ENCODE results near the gene SSRP1. TPM values are rescaled to one million over a fixed set of nuclear protein-coding genes. Genes with fewer than 3 reads are reported as not detected.

Gene SSRP1
- total and polyA plus RNA-seq, 2 experiments from 2014 or later, result 205 to 216 TPM

DNA sequence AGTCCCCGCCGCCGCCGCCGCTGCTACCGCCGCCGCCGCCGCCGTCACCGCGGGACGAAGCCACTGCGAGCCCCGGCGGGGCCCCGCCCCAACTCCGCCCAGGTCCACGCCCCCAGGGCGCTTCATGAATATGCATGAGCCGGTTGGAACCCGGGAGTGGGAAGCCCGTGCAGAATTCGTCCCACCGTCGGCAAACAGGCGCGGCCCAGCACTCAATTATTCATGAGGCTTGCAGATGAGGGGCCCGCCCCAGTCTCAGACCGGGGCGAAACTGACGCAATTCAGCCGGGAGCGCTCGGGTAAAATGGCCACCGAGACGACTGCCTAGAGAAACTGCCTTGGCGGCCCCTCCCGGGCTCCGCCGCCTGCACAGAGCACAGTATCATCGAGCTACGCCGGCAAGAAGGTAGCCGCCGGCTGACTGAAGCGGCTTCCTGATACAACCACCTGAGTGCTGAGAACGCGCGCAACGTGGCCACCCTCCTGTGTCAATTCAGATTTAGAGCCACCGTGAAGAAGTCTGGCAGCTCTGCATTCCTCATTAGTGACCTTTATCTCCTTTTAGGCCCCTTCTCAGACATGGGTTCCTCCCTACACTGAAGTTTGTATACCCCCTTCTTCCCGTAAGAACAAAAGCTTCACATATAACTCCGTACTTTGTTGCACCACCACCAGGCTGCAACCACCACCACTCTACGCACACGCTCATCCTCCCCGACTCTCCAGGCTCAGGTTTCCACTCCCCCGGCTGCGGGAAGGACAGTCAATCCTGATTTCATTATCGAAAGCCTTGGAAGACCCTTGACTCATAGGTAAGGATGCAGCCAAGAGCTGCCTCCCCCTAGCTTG lies 10.6 kb downstream of the SSRP1 start, which contains the start of gene TNKS1BP1:
Gene TNKS1BP1 (minus strand): TSS at position 67 of the 849 bp plus-strand sequence. CDS start 3,067 bp downstream, outside the sequence.
- peak; percentile 81 for ATAC-seq
- H3K27me3 ChIP-seq (ENCODE audit: insufficient read depth), result no peaks in the 10 kb centered on the region
- peaks cover 27% of the 10 kb centered on the region for H3K36me3 ChIP-seq (ENCODE audit: insufficient read depth)
- Mint-ChIP-seq H3K27me3 (ENCODE audit: insufficient read depth, low read depth, poor library complexity) (peaks cover 18% of the 10 kb centered on the region), H3K36me3 (ENCODE audit: low read depth) (peaks cover 72% of the 10 kb centered on the region), H3K9me3 (peaks cover 3% of the 10 kb centered on the region; the same call in 1 of the 3 replicates), H3K27ac (peak within 1 kb of the TSS; percentile 100), H3K4me1 (peaks cover 52% of the 10 kb centered on the region), H3K4me3 (peak within 1 kb of the TSS; percentile 91)
- peaks cover 36% of the 10 kb centered on the region for H3K79me2 ChIP-seq (replicated peaks; ENCODE audit: insufficient read depth)
- no peaks in the 10 kb centered on the region for H3K9me2 ChIP-seq (ENCODE audit: insufficient read depth)
- 0 out of 2 replicates have a peak within 1 kb of the TSS, but pooled peaks have one; percentile 15 for H2AFZ ChIP-seq
- peaks cover 36% of the 10 kb centered on the region for H3K4me1 ChIP-seq (ENCODE audit: insufficient read depth)
- H3K27ac ChIP-seq (ENCODE audit: low read depth), result peak within 1 kb of the TSS; percentile 99
- peak within 1 kb of the TSS; percentile 100 for H3K4me2 ChIP-seq
- peak; percentile 65 for TF ChIP-seq POLR2AphosphoS5 (IDR thresholded peaks at IDR 0.05; ENCODE audit: low read depth)
- TF ChIP-seq, protein P1, sequence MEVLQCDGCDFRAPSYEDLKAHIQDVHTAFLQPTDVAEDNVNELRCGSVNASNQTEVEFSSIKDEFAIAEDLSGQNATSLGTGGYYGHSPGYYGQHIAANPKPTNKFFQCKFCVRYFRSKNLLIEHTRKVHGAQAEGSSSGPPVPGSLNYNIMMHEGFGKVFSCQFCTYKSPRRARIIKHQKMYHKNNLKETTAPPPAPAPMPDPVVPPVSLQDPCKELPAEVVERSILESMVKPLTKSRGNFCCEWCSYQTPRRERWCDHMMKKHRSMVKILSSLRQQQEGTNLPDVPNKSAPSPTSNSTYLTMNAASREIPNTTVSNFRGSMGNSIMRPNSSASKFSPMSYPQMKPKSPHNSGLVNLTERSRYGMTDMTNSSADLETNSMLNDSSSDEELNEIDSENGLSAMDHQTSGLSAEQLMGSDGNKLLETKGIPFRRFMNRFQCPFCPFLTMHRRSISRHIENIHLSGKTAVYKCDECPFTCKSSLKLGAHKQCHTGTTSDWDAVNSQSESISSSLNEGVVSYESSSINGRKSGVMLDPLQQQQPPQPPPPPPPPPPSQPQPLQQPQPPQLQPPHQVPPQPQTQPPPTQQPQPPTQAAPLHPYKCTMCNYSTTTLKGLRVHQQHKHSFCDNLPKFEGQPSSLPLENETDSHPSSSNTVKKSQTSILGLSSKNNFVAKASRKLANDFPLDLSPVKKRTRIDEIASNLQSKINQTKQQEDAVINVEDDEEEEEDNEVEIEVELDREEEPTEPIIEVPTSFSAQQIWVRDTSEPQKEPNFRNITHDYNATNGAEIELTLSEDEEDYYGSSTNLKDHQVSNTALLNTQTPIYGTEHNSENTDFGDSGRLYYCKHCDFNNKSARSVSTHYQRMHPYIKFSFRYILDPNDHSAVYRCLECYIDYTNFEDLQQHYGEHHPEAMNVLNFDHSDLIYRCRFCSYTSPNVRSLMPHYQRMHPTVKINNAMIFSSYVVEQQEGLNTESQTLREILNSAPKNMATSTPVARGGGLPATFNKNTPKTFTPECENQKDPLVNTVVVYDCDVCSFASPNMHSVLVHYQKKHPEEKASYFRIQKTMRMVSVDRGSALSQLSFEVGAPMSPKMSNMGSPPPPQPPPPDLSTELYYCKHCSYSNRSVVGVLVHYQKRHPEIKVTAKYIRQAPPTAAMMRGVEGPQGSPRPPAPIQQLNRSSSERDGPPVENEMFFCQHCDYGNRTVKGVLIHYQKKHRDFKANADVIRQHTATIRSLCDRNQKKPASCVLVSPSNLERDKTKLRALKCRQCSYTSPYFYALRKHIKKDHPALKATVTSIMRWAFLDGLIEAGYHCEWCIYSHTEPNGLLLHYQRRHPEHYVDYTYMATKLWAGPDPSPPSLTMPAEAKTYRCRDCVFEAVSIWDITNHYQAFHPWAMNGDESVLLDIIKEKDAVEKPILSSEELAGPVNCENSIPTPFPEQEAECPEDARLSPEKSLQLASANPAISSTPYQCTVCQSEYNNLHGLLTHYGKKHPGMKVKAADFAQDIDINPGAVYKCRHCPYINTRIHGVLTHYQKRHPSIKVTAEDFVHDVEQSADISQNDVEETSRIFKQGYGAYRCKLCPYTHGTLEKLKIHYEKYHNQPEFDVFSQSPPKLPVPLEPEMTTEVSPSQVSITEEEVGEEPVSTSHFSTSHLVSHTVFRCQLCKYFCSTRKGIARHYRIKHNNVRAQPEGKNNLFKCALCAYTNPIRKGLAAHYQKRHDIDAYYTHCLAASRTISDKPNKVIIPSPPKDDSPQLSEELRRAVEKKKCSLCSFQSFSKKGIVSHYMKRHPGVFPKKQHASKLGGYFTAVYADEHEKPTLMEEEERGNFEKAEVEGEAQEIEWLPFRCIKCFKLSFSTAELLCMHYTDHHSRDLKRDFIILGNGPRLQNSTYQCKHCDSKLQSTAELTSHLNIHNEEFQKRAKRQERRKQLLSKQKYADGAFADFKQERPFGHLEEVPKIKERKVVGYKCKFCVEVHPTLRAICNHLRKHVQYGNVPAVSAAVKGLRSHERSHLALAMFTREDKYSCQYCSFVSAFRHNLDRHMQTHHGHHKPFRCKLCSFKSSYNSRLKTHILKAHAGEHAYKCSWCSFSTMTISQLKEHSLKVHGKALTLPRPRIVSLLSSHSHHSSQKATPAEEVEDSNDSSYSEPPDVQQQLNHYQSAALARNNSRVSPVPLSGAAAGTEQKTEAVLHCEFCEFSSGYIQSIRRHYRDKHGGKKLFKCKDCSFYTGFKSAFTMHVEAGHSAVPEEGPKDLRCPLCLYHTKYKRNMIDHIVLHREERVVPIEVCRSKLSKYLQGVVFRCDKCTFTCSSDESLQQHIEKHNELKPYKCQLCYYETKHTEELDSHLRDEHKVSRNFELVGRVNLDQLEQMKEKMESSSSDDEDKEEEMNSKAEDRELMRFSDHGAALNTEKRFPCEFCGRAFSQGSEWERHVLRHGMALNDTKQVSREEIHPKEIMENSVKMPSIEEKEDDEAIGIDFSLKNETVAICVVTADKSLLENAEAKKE (CRISPR knock-in tag; IDR thresholded peaks at IDR 0.05), result no peak
- peak; percentile 12; the same call in 1 of the 2 replicates for TF ChIP-seq CREB1 (CRISPR knock-in tag; IDR thresholded peaks at IDR 0.05; ENCODE audit: low read depth)
- peak within 1 kb of the TSS; percentile 94 for H3K4me3 ChIP-seq
- peaks cover 19% of the 10 kb centered on the region for H3F3A ChIP-seq (replicated peaks; ENCODE audit: low read depth)
- peak; percentile 98 for DNase-seq (ENCODE audit: low spot score)
- peaks cover 14% of the 10 kb centered on the region for H4K20me1 ChIP-seq (replicated peaks; ENCODE audit: insufficient read depth)
